Measurements from ENCODE around the gene TRIM7.

Gene TRIM7

GRCh38 chr5:181189363-181189961, 15.5 kb downstream of the TRIM7 start:
- peak; percentile 56 for DNase-seq
- H3K27me3 Mint-ChIP-seq (ENCODE audit: low read depth, poor library complexity): peaks cover 55% of the 10 kb centered on the region
- peak overlapping the region; percentile 99 for H3K4me3 Mint-ChIP-seq
- no peaks in the 10 kb centered on the region for H3K36me3 Mint-ChIP-seq (ENCODE audit: low read depth)
- no peak for TF ChIP-seq CTCF (IDR thresholded peaks at IDR 0.05)
- H3K4me1 Mint-ChIP-seq: peaks cover 28% of the 10 kb centered on the region
- no peak overlapping the region for H3K27ac Mint-ChIP-seq
- H3K9me3 Mint-ChIP-seq: peaks cover 7% of the 10 kb centered on the region

- peak; percentile 79 for DNase-seq
- Mint-ChIP-seq H3K27ac (peak overlapping the region; percentile 98), H3K4me3 (peak overlapping the region; percentile 99), H3K36me3 (ENCODE audit: low read depth) (no peaks in the 10 kb centered on the region), H3K9me3 (peaks cover 12% of the 10 kb centered on the region), H3K27me3 (ENCODE audit: low read depth, poor library complexity) (peaks cover 52% of the 10 kb centered on the region), H3K4me1 (peaks cover 32% of the 10 kb centered on the region)
- TF ChIP-seq CTCF (IDR thresholded peaks at IDR 0.05): no peak
Observed at GRCh38 chr5:181188700-181189362, 16.2 kb downstream of the TRIM7 start.

- peak overlapping the region; percentile 98 for H3K27ac Mint-ChIP-seq
- peaks cover 46% of the 10 kb centered on the region for H3K27me3 Mint-ChIP-seq (ENCODE audit: low read depth, poor library complexity)
- H3K36me3 Mint-ChIP-seq (ENCODE audit: low read depth): no peaks in the 10 kb centered on the region
- H3K4me1 Mint-ChIP-seq: peaks cover 32% of the 10 kb centered on the region
- peaks cover 15% of the 10 kb centered on the region for H3K9me3 Mint-ChIP-seq
- no peak for TF ChIP-seq CTCF (IDR thresholded peaks at IDR 0.05)
- peak overlapping the region; percentile 99 for H3K4me3 Mint-ChIP-seq
- peak; percentile 82 for DNase-seq
Observed at GRCh38 chr5:181187500-181188213, 17.3 kb downstream of the TRIM7 start.

- Mint-ChIP-seq H3K9me3 (peaks cover 16% of the 10 kb centered on the region), H3K4me1 (peaks cover 29% of the 10 kb centered on the region), H3K4me3 (peak overlapping the region; percentile 99), H3K27ac (no peak overlapping the region), H3K36me3 (ENCODE audit: low read depth) (no peaks in the 10 kb centered on the region), H3K27me3 (ENCODE audit: low read depth, poor library complexity) (peaks cover 47% of the 10 kb centered on the region)
- no peak for TF ChIP-seq CTCF (IDR thresholded peaks at IDR 0.05)
- DNase-seq: no peak
Observed at GRCh38 chr5:181186986-181187499, 18.0 kb downstream of the TRIM7 start.

GRCh38 chr5:181186022-181186421, 19.0 kb downstream of the TRIM7 start:
- Mint-ChIP-seq H3K36me3 (ENCODE audit: low read depth) (no peaks in the 10 kb centered on the region), H3K27ac (no peak overlapping the region)

More at GRCh38 chr5:181186022-181186421, 19.0 kb downstream of the TRIM7 start:
- no peak for TF ChIP-seq CTCF (IDR thresholded peaks at IDR 0.05)
- DNase-seq: no peak
- peaks cover 16% of the 10 kb centered on the region for H3K9me3 Mint-ChIP-seq
- peaks cover 32% of the 10 kb centered on the region for H3K4me1 Mint-ChIP-seq
- peaks cover 49% of the 10 kb centered on the region for H3K27me3 Mint-ChIP-seq (ENCODE audit: low read depth, poor library complexity)
- no peak overlapping the region for H3K4me3 Mint-ChIP-seq

All from nephron progenitor cell (in vitro differentiated cells).